Left renal cortex interstitium (tissue), 4 donors: ENCODE results near the gene NEU2. TPM values are rescaled to one million over a fixed set of nuclear protein-coding genes. Genes with fewer than 3 reads are reported as not detected.

Experiments
- DNase-seq, 4 donors: peaks; one replicate each; pipeline ENCODE4 v3.0.0-alpha.2; 2013; ENCODE audit warnings: low read depth in 4 of 4, low spot score in 2 of 4, missing footprints in 1 of 4
- polyA plus RNA-seq, 4 donors: library from polyadenylated mRNA; unstranded; fragments of 120-200 nt; gene quantifications; one replicate each; pipeline ENCODE4 v1.2.1, GENCODE V29; 2013; ENCODE audit not compliant: insufficient read length in 4 of 4

Gene NEU2
- polyA plus RNA-seq: not detected

DNA sequence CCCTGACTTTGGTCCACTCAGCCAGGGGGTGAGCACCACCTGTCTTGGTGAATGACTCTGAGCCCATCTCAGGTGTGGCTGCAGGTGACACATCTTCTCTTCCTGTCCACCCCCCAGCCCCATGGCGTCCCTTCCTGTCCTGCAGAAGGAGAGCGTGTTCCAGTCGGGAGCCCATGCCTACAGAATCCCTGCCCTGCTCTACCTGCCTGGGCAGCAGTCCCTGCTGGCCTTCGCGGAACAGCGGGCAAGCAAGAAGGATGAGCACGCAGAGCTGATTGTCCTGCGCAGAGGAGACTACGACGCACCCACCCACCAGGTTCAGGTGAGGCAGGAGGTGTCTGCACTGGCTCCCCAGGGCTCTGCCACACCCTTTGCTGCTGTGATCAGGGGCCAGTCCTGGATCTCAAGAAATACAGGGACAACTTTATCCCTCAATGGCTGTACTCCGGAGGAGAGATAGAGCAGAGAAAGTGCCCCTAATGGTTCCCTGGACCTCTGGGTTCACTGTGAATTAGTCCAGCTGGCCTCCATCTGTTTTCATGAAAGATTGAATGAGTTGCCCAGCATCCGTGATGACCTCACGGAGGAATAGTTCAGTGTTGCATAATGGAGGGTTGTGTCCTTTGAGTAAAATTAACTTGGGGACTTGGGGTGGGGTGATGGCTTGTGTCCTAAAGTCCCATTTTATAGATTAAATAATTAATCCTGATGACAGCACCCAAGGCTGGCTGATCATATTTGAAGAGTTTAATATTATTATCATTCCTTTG lies at the start of gene NEU2:
Gene NEU2 (plus strand): TSS at position 122 of the 770 bp plus-strand sequence. CDS start 0 bp downstream, at position 122.
- DNase-seq: no peak

DNA sequence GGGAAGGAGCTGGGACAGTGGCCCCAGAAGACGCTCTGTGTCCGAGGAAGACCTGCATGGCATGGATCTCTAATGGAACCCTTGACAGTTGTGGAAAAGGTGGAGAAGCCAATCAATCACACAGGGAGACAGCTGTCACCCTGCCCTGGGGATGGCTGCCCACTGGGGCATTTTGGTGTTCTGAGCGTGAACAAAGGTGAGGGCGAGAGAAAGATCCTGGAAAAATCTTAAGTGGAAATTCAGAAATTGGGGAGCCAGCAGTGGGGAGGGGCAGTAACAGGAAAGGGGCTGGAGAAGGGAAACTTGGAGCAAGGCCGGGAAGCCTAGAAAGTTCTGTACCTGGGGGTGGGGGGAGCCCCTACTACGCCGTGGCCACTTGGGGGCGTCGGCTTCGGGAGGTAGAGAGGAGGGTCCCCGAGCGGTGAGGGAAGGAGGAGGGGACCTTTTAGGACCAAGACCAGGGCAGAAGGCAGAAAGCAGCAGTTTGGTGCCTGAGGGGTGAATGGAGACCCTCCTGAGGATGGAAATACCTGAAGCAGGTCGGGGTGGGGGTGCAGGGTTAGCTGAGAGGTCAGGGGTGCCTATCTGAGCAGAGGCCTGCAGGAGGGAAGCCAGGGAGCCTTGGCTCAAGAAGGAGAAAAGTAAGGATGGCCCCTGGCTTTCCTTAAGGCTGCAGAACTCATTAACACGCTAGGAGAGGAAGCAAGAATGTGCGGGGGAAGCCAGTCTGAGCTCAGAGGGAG lies 49.4 kb upstream of the NEU2 start:
- DNase-seq: no peak

DNA sequence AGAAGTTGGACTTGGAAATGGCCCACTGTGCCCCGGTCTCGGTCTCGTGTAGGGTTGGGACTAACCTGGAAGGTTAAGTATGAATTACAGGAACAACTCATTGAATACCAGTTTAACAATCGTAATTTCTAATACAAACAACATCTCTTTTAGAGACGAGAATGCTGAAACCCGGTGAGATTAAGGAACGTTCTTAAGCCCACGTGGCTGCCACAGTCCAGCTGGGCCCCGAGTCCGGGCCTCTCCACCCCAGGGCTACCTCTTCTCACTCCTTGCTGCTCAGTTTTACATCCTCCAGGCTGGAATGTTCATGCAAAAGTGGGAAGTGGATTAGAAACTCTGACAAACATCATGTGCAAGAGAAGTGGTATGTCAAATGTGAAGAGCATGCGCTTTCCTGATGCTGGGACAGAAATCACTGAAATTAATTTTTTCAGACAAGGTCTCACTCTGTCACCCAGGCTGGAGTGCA lies 48.8 kb upstream of the NEU2 start:
- no peak for DNase-seq

DNA sequence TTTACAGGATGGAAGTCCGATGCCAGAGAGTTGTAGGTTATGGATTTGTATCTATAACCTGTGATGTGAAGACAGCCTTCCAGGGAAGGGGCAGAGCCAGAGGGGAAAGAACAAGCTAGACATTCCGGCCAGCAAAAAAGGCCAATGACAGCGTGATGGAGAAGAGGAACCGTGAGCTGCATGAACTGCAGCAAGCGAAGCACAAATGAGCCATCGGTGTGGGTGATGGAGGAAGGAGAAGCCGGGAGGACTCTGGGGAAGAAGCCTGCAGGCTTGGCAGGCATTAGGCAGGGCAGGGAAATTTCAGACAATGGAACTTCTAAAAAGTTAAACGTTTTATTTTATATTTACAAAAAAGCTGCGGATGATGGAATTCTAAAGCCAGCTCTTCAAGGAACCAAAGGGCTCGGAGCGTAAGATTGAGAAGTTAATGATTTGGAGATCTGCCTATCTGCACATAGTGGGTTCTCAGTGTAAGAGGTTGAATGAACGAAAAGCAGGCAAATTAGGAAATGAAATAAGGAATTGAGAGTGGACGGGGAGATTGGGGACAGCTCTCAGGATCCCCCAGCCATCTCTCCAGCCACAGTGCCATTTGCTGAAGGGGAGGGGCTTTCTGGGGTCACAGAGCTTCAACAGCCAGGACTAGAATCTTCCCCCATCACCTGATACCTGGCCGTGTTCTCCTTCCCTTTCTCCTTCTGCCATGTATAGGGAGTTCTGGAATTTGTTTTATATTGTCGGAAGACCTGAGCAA lies 47.8 kb upstream of the NEU2 start:
- DNase-seq: no peak

DNA sequence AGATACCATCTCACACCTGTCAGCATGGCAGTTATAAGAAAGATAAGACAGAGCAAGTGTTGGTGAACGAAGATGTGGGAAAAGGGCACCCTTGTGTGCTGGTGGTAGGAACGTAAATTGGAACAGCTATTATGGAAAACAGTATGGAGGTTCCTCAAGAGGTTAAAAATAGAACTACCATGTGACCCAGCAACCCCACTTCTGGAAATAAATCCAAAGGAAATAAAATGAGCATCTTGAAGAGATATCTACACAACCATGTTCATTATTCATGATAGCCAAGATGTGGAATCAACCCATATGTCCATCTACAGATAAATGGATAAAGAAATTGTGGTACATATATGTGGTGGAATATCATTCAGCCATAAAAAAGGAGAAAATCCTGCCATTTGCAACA lies 46.3 kb upstream of the NEU2 start:
- no peak for DNase-seq

DNA sequence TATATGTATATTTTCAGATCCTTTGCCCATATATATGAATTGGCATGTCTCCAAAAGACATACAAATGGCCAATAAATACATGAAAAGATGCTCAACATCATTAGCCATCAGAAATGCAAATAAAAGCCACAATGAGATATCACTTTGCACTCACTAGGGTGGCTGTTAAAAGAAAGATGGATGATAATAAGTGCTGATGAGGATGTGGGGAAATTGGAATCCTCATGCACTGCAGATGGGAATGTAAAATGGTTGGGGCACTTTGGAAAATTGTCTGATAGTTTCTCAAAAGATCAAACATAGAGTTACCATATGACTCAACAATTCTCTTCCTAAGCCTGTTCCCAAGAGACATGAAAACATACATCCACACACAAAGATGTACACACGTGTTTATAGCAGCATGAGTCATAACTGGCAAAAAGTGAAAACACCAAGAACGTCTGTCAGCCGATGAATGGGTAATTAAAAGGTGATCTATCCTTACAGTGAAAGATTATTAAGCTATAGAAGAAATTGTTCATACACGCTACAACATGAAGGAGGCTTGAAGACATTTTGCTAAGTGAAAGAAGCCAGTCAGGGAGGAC lies 39.1 kb upstream of the NEU2 start:
- DNase-seq: no peak

DNA sequence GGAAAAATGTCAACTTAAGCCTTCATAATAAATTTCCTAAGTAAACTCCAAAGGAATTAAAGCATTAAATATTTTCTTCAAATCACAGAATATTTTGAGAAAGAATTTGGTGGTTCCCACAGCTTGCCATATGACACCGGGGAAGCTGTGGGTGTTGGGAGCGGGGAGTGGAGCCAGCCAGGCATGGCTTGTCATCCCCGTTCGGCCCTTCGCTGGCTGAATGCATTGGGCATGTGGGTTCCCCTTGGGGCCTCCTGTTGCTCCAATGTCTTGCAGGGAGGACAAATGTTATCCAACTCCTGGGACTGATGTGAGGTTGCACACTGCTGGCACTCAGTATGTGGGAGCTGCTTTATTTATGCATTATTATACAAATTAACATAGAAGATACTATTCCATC lies 38.0 kb upstream of the NEU2 start:
- DNase-seq: no peak

DNA sequence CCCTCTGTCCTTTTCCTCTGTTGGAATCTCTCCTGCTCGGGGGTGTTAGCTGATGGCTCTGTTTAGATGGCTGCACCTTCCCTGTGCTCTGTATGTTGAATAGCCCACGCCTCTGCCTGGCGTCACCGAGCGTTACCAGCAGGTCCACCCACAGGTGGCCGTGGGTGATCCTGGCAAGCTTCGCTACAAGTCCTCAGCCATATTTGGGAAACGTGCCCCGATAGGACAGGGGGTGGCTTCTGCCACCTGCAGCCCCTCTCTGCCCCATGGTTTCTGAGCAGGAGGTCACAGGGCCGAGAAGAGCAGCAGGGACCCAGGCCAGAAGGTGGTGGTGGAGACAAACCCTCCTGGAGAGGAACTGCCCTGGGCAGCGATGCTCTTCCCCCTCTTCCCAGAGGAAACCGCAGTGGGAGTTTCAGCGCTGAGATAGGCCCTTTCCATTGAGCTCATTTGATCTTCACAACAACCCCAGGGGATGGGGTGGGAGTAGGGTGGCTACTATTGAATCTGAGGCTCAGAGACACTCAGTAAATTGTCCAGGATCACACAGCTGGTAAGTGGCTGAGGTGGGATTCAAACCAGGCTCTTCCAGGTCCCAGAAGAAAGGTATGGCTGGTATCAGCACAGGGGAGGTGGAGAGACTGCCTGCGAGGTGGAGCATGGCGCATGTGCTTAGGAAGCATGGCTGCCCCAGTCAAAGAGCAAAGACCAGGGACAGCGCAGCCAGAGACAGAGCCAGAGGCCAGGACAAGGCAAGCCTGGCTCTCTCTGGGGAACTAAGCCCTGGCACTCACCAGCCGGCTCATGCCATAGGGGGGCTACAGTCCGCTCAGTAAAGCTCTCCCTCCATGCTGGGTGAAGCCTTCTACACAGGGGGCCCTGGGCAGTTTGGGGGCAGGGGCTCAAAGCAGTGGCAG lies 34.5 kb upstream of the NEU2 start:
- DNase-seq: no peak

DNA sequence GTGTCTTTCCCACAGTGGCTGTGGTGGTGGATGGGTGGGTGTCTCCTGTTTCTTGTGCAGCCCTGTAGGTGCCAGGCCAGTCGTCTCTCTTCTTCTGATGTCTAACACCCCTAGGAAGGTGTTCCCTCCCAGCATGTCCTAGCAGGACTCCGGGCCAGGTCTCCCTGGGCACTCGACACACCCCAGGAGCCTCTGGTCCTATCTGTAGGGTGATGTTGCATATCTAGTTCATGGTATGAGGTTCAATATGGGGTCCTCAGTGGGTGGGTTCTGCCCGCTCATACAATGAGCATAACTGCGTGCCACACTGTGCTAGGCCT lies 33.8 kb upstream of the NEU2 start:
- DNase-seq: no peak

DNA sequence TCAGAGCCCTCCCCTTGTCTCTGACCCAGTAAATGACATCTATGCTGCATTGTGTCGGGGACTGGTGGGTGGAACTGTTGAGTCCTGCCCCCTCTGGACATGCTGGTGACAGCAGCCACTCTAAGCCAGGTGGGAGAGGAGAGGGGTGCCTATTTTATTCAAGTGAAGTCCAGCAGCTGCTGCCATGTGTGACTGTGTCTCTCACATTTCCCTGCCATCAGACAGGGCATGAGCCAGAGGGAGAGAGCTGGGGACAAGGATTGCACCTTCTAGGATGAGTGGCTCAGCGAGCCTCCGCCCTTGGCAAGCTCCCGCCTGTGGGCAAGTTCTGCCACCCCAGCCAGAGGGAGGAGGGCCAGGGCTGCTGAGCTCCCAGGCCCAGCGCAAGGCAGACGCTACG lies 33.1 kb upstream of the NEU2 start:
- DNase-seq: no peak

DNA sequence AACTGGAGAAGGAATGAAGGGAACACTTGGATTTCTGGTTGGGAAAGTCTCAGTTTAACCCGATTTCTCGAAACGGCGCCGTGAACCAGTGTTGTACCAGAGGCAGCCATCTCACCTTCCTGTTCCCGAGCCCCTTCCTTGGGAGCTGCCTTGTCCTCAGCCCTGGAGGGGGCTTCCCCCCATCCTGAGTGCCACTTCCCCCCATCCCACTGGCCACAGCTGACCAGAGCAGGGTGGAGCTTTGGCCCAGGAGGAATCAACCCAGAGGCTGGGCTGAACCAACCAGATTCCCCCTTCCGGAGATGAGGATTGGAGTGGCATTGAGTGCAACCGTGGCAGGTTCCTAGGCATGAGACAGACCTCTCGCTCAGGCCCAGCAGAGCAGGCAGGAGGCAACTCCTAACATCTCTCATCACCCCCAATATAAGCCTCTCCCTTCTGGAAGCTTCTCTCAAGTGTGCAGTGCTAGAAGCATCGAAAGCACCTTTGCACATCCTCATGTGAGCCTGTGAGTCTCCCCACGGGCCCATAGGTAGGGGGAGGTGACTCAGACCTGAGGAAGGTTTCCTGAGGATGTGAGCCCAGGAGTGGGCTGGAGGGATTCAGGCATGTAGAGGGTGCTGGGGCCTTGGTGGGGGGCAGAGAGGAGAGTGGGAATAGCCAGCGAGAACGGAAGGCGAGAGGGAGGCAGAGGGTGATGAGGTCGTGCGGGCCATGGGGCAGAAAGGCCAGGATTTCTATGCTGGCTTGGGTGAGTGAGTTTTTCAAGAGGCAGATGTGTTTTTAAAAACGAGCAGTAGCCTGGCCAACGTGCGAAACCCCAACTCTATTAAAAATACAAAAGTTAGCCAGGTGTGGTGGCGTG lies 31.4 kb upstream of the NEU2 start:
- no peak for DNase-seq

DNA sequence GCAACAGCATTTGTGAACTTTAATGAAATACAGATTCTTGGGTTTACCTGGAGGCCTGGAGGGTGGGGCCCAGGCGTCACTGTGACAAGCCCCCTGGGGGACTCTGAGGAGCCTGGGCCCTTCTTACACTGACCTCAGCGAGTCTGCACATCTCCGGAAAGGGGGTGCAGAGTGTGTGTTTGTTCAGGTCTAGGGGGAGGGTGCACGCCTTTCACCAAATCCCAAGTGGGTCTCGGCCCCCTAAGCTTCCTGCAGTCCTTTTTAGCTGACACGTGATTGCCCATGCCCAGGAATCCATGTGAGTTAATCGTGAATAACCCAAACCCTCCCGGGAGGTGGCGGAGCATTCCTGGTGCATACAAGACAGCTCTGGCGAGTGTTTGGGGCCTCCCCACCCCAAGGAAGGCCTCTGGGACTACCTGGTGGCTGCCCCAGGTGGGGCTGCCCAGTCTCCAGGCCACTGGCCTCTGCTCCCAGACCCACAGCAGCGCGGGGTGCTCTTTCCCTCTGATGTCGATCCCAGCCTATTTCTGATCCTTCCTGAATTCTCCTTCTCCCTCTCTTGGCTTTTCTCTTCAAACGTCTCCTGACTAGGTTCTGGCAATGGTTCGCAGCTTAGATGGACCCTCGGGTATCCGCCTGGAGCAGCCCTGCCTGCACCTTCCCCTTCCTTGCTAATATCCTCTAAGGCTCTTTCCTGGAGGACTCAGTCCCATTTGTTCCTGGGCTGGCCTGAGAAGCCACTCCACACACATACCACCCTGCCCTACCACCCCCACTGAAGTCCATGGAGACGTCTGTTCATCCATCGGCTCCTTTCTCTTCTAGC lies 29.4 kb upstream of the NEU2 start:
- DNase-seq: no peak

DNA sequence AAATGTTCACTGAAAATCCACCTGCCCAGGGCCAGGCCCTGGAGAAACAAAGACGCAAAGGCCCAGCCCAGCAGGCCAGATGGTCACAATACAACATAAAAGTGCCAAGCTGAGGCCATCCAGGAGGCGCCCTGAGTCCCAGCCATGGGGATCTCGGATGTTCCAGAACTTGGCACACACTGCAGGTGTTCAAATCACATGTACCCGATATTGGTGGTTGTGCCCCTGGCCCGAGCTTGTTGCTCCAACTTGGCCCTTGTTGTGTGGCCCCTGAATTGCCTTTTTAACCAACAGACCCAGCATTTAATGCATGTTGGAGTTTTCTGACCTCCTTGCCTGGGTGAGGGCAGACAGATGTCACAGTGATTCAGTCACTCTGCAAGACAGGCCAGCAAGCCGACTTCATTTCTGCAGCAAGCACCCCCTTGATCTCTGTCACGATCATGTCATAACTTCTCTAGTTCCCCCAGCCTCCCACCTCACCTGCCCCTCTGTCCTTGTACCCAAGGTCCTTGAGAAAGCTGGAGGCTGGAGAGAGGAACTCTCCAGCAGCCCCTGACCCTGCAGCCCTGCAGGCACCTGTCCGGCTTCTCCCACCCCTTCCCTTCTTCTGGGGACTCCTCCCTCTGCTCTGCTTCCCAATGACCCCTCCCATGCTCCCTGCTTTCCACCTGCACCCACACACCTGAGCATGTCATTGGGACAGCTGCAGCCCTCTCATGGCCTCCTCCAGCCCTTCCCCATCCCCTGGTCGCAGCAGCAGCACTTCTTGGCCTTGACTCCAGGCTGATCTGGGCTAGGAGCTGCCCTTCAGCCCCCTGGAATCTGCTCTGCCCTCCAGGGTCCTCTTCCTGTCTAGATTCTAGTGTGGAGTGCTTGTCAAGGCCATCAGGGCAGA lies 28.6 kb upstream of the NEU2 start:
- DNase-seq: no peak

DNA sequence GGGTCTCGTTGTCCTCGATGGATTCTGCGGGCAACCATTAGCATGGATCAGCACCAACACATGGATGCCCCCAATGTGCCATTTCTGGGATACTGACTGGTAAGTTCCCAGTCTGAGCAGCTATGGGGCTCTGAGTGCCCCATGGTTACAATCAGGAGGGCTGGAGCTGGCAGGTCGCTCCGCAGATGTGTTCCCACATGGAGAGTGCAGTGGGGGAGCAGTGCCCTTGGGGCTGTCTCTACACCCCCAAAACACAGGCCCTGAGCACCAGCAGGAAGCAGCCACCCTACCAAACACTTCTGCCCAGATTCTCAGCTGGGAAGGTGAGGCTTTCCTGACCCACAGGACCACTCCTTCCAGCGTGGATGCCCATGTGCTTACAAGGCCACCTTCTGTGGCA lies 27.4 kb upstream of the NEU2 start:
- DNase-seq: no peak

DNA sequence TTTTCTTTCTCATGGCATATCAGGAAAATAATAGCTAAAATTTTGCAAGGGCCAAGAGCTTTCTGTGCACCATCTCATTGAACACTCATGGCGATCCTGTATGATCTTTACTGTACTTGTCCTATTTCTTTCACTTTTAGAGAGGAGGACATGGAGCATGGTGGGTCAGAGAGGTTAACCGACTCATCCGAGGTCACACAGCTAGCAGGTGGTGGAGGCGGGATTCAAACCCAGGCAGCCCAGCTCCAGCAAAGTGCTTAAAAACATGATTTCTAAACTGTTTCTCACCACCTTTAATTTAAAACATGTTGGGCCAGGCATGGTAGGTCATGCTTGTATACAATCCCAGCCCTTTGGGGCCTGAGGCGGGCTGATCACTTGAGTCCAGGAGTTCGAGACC lies 25.8 kb upstream of the NEU2 start:
- no peak for DNase-seq

DNA sequence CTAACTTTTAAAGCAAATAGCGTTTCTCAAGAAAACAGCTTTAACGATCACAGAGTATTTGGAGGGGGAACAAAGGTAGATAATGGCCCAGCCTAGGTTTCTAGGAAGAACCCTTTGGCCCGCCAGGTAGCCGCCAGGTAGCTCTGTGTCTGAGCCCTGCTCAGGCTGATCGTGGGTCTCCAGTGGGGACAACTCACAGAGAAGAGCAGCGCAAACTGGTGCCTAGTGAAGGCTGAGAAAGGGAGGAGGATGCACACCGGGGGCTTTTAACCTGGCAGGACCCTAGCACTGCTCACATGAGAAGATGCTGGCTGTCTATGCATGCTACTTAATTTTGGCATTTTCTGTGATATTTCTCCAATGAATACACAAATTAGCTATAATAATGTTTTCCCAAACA lies 25.2 kb upstream of the NEU2 start:
- no peak for DNase-seq

DNA sequence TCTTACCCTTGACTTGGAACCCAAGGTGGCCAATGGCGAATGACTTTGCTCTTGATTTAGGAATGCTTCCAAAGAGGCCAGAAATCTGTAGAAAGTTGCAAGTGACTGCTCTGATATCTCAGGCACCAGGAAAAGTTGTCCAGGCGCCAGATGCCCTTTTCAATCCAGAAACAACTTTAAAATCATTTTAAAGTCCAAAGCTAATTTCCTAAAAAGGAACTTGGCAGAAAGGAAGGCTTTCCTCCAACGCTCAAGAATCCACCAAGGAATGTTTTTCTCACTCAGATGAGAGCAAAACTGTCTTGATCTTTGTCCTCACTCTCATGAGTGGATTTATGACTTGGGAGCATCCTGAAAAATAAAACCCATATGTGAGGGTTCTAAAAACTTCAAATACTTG lies 24.7 kb upstream of the NEU2 start:
- DNase-seq: no peak
